ENCODE data around the gene PAX5.

The PAX5 gene

DNA sequence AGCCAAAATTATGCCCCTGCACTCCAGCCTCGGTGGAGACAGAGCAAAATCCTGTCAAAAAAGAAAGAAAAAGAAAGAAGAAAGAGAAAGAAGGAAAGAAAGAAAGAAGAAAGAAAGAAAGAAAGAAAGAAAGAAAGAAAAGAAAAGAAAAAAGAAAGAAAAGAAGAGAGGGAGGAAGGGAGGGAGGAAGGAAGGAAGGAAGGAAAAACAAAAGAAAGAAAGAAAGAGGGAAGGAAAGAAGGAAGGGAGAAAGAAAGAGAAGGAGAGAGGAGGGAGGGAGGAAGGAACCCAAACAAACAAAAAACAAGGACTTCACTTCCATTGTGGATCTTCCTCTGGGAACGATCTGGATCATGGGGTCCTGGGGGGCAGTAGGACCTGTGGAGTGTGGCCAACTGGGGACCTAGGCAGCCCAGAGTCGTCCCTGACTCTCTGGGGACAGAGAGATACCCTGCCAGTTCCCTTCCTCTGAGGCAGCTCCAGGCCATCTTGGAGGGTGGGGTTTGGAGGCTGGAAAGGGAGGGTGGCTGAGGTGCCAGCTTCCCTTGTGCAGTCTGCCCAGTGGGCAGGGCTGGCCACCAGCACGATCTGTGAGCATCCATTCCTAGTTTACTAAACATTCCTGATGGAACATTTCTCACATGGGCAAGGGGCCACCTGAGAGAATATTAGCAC is 216.8 kb downstream of the PAX5 start:
- no peak for DNase-seq
- H3K27me3 ChIP-seq (replicated peaks; ENCODE audit: control insufficient read depth, insufficient read depth, low read length, poor library complexity, severe bottlenecking), result peaks cover 5% of the 10 kb centered on the region
- no peaks in the 10 kb centered on the region for H3K4me1 ChIP-seq (ENCODE audit: control insufficient read depth, insufficient read depth, low read length, poor library complexity, severe bottlenecking)
- no peak overlapping the region for H3K4me3 ChIP-seq (ENCODE audit: insufficient read depth, low read depth, low read length, poor library complexity, severe bottlenecking)
- H3K36me3 ChIP-seq (ENCODE audit: control insufficient read depth, insufficient read depth, low read length), result no peaks in the 10 kb centered on the region
- no peak overlapping the region for H3K27ac ChIP-seq (ENCODE audit: insufficient read depth, low read length, poor library complexity, severe bottlenecking)
- H3K9me3 ChIP-seq (ENCODE audit: control insufficient read depth, low read length), result no peaks in the 10 kb centered on the region

- Histone ChIP-seq H3K4me1 (ENCODE audit: control insufficient read depth, insufficient read depth, low read length, poor library complexity, severe bottlenecking) (no peaks in the 10 kb centered on the region), H3K9me3 (ENCODE audit: control insufficient read depth, low read length) (no peaks in the 10 kb centered on the region), H3K27ac (ENCODE audit: insufficient read depth, low read length, poor library complexity, severe bottlenecking) (no peak overlapping the region), H3K4me3 (ENCODE audit: insufficient read depth, low read depth, low read length, poor library complexity, severe bottlenecking) (no peak overlapping the region), H3K36me3 (ENCODE audit: control insufficient read depth, insufficient read depth, low read length) (no peaks in the 10 kb centered on the region), H3K27me3 (replicated peaks; ENCODE audit: control insufficient read depth, insufficient read depth, low read length, poor library complexity, severe bottlenecking) (peaks cover 5% of the 10 kb centered on the region)
- no peak for DNase-seq
These were observed 217.7 kb downstream of the PAX5 start for GRCh38 chr9:36816371-36816770.

- Histone ChIP-seq H3K9me3 (ENCODE audit: control insufficient read depth, low read length) (no peaks in the 10 kb centered on the region), H3K4me1 (ENCODE audit: control insufficient read depth, insufficient read depth, low read length, poor library complexity, severe bottlenecking) (no peaks in the 10 kb centered on the region), H3K36me3 (ENCODE audit: control insufficient read depth, insufficient read depth, low read length) (no peaks in the 10 kb centered on the region), H3K27ac (ENCODE audit: insufficient read depth, low read length, poor library complexity, severe bottlenecking) (no peak overlapping the region), H3K27me3 (replicated peaks; ENCODE audit: control insufficient read depth, insufficient read depth, low read length, poor library complexity, severe bottlenecking) (peaks cover 5% of the 10 kb centered on the region), H3K4me3 (ENCODE audit: insufficient read depth, low read depth, low read length, poor library complexity, severe bottlenecking) (no peak overlapping the region)
- no peak for DNase-seq
These were observed 218.3 kb downstream of the PAX5 start for GRCh38 chr9:36815566-36816348.

DNA sequence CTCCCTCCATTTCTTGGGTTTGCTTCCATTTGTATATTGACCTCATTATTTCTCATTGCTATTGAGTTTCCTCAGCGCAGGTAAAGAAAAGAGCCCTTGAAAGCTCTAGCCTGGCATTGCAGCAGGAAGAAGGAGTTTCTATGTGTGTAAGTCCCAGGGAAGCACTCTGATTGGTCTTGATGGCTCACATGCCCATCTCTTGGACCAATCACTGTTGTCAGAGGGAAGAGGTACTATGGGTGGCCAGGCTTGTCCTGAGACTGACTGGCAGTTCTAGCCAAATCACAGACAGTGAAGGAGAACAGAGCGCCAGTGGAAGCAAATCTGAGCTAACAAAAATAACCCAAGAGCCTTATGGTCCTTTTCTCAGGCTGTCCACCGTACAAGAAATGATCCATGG is 219.0 kb downstream of the PAX5 start:
- Histone ChIP-seq H3K27me3 (replicated peaks; ENCODE audit: control insufficient read depth, insufficient read depth, low read length, poor library complexity, severe bottlenecking) (peaks cover 5% of the 10 kb centered on the region), H3K9me3 (ENCODE audit: control insufficient read depth, low read length) (no peaks in the 10 kb centered on the region), H3K36me3 (ENCODE audit: control insufficient read depth, insufficient read depth, low read length) (no peaks in the 10 kb centered on the region), H3K27ac (ENCODE audit: insufficient read depth, low read length, poor library complexity, severe bottlenecking) (no peak overlapping the region), H3K4me3 (ENCODE audit: insufficient read depth, low read depth, low read length, poor library complexity, severe bottlenecking) (no peak overlapping the region), H3K4me1 (ENCODE audit: control insufficient read depth, insufficient read depth, low read length, poor library complexity, severe bottlenecking) (no peaks in the 10 kb centered on the region)
- DNase-seq, result no peak

DNA sequence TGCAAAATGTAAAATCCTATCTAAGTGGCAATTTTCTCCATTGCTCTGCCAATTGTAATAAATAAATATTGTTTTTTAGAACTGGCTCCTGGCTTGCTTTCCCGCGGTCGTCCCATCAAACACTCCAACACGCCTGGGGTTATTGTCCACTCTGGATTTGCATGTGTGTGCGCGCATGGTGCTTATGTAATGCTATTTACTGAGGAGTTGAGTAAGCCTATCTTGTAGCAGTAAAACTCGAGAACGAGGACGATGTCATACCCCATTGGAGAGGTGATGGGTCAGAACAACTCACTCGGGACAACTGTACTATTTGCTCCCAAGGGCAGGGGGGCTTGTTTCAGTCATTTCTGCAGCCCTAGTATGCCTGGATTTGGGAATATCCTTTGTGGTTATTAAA is 220.9 kb downstream of the PAX5 start:
- no peak overlapping the region for H3K4me3 ChIP-seq (ENCODE audit: insufficient read depth, low read depth, low read length, poor library complexity, severe bottlenecking)
- no peaks in the 10 kb centered on the region for H3K36me3 ChIP-seq (ENCODE audit: control insufficient read depth, insufficient read depth, low read length)
- H3K9me3 ChIP-seq (ENCODE audit: control insufficient read depth, low read length), result no peaks in the 10 kb centered on the region
- peaks cover 3% of the 10 kb centered on the region for H3K27me3 ChIP-seq (replicated peaks; ENCODE audit: control insufficient read depth, insufficient read depth, low read length, poor library complexity, severe bottlenecking)
- no peaks in the 10 kb centered on the region for H3K4me1 ChIP-seq (ENCODE audit: control insufficient read depth, insufficient read depth, low read length, poor library complexity, severe bottlenecking)
- H3K27ac ChIP-seq (ENCODE audit: insufficient read depth, low read length, poor library complexity, severe bottlenecking), result no peak overlapping the region
- no peak for DNase-seq

DNA sequence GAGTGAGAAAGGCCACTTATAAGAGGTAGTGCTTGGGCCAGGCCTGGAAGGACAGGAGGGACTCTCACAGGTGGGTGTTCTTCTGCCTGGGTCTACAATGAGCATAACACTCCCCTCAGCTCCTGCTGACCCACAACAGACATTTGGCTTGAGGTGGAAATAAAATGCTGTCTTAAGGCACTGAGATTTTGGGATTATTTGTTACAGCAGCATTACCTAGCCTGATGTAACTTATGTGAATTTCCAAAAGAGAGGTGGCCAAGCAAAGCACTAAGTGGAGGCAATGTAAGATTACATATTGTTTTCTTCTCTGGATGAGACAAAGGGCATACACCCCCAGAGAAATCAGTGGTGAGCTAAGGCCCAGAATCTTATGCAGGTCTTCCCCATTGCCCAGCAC is 221.5 kb downstream of the PAX5 start:
- H3K36me3 ChIP-seq (ENCODE audit: control insufficient read depth, insufficient read depth, low read length), result no peaks in the 10 kb centered on the region
- no peak overlapping the region for H3K4me3 ChIP-seq (ENCODE audit: insufficient read depth, low read depth, low read length, poor library complexity, severe bottlenecking)
- no peaks in the 10 kb centered on the region for H3K9me3 ChIP-seq (ENCODE audit: control insufficient read depth, low read length)
- no peak for DNase-seq
- H3K4me1 ChIP-seq (ENCODE audit: control insufficient read depth, insufficient read depth, low read length, poor library complexity, severe bottlenecking), result no peaks in the 10 kb centered on the region
- no peak overlapping the region for H3K27ac ChIP-seq (ENCODE audit: insufficient read depth, low read length, poor library complexity, severe bottlenecking)
- no peaks in the 10 kb centered on the region for H3K27me3 ChIP-seq (replicated peaks; ENCODE audit: control insufficient read depth, insufficient read depth, low read length, poor library complexity, severe bottlenecking)

DNA sequence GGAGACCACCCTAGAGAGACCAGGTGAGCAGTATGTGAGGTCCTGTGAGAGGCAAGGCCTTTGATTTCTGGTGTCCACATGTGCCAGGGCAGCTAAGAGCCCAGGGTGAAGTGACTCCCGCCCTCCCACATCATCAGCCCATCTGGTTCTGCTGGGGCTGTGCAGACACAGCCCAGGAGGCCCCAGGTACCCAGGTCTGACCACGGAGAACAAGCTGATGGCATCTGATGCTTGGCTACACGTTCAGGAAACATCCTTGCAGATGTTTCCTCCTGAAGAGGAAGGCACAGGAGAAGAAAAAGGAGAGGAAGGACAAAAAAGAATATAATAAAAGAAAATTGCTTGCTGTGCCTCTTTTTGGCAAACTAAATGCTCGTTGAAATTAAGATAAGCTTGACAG is 225.8 kb downstream of the PAX5 start:
- Histone ChIP-seq H3K4me1 (ENCODE audit: control insufficient read depth, insufficient read depth, low read length, poor library complexity, severe bottlenecking) (no peaks in the 10 kb centered on the region), H3K36me3 (ENCODE audit: control insufficient read depth, insufficient read depth, low read length) (no peaks in the 10 kb centered on the region), H3K4me3 (ENCODE audit: insufficient read depth, low read depth, low read length, poor library complexity, severe bottlenecking) (no peak overlapping the region), H3K9me3 (ENCODE audit: control insufficient read depth, low read length) (no peaks in the 10 kb centered on the region), H3K27me3 (replicated peaks; ENCODE audit: control insufficient read depth, insufficient read depth, low read length, poor library complexity, severe bottlenecking) (no peaks in the 10 kb centered on the region), H3K27ac (ENCODE audit: insufficient read depth, low read length, poor library complexity, severe bottlenecking) (no peak overlapping the region)
- DNase-seq, result no peak

DNA sequence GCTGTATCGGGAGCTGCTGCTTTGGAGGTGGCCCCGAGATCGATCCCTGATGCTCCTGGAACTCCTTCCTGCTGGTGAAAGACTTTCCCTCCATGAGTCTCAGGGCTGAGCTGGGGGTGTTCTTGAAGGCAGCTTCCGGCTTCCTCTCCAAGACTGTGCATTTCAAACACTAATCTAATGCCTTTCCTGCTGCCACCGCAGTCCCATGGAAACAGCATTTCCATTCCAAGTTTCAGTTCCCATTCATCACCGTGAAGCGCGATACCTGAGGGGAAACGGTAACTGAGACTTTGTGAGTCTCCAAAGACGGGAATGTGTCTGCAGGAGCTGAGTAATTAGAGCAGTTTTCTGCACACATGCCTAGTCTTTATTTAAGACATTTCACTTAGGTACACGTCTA is 230.1 kb downstream of the PAX5 start:
- Histone ChIP-seq H3K4me1 (ENCODE audit: control insufficient read depth, insufficient read depth, low read length, poor library complexity, severe bottlenecking) (no peaks in the 10 kb centered on the region), H3K4me3 (ENCODE audit: insufficient read depth, low read depth, low read length, poor library complexity, severe bottlenecking) (no peak overlapping the region), H3K27me3 (replicated peaks; ENCODE audit: control insufficient read depth, insufficient read depth, low read length, poor library complexity, severe bottlenecking) (no peaks in the 10 kb centered on the region), H3K36me3 (ENCODE audit: control insufficient read depth, insufficient read depth, low read length) (no peaks in the 10 kb centered on the region), H3K27ac (ENCODE audit: insufficient read depth, low read length, poor library complexity, severe bottlenecking) (no peak overlapping the region), H3K9me3 (ENCODE audit: control insufficient read depth, low read length) (no peaks in the 10 kb centered on the region)
- no peak for DNase-seq

- DNase-seq, result no peak
- Histone ChIP-seq H3K27ac (ENCODE audit: insufficient read depth, low read length, poor library complexity, severe bottlenecking) (no peak overlapping the region), H3K36me3 (ENCODE audit: control insufficient read depth, insufficient read depth, low read length) (no peaks in the 10 kb centered on the region), H3K4me1 (ENCODE audit: control insufficient read depth, insufficient read depth, low read length, poor library complexity, severe bottlenecking) (no peaks in the 10 kb centered on the region), H3K9me3 (ENCODE audit: control insufficient read depth, low read length) (no peaks in the 10 kb centered on the region), H3K27me3 (replicated peaks; ENCODE audit: control insufficient read depth, insufficient read depth, low read length, poor library complexity, severe bottlenecking) (no peaks in the 10 kb centered on the region), H3K4me3 (ENCODE audit: insufficient read depth, low read depth, low read length, poor library complexity, severe bottlenecking) (no peak overlapping the region)
These were observed 231.7 kb downstream of the PAX5 start for GRCh38 chr9:36802201-36802920.

DNA sequence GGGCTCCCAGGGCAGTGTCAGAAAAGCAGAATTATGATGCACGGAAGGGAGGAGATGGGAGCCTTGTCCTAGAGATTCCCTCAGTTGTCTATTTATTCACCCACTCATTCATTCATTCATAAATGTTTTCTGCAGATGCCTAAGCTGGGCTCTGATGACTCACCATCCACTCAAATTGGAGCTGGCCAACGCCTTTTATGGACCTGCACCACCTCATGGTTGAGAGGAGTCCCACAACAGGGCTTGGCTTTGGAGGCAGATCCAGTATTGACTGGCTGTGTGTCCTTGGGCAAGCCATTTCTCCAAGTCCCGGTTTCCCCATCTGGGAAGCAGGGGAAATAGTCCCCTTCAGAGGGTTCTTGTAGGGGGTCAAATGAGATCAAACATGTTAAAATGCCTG is 233.6 kb downstream of the PAX5 start:
- no peak overlapping the region for H3K27ac ChIP-seq (ENCODE audit: insufficient read depth, low read length, poor library complexity, severe bottlenecking)
- H3K36me3 ChIP-seq (ENCODE audit: control insufficient read depth, insufficient read depth, low read length), result no peaks in the 10 kb centered on the region
- H3K9me3 ChIP-seq (ENCODE audit: control insufficient read depth, low read length), result no peaks in the 10 kb centered on the region
- DNase-seq, result no peak
- H3K27me3 ChIP-seq (replicated peaks; ENCODE audit: control insufficient read depth, insufficient read depth, low read length, poor library complexity, severe bottlenecking), result no peaks in the 10 kb centered on the region
- no peaks in the 10 kb centered on the region for H3K4me1 ChIP-seq (ENCODE audit: control insufficient read depth, insufficient read depth, low read length, poor library complexity, severe bottlenecking)
- H3K4me3 ChIP-seq (ENCODE audit: insufficient read depth, low read depth, low read length, poor library complexity, severe bottlenecking), result no peak overlapping the region

Data from effector memory CD4-positive, alpha-beta T cell (primary cell).